ENCODE measurements around the gene PSMD13. TPM values are rescaled to one million over a fixed set of nuclear protein-coding genes. Genes with fewer than 3 reads are reported as not detected.

PSMD13 gene
- total and polyA plus RNA-seq, 7 donors = 108 to 265 (median 171) TPM

DNA sequence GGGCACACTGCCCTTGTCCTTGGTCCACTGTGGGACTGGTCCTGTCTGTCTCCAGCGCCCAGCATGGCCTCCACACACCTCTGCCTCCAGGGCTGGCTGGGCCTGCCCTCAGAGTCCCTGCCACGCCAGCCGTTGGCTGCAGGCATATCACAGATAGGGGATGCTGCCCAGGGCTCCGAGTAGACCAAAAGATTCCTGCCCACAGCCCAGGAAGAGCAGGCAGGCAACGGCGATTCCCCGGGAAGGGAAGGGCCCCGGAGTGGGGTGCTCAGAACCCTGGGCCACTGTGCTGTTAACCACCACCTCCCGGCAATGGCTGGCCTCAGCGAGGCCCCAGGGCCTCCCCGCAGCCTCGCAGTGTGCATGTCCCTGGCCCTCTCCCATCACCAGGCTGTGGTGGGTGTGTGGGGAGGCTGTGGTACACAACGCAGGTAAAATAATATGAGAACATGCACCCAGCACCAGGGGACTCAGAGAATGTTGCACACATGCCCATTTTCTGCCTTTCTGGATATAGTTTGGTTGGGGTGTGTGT, 60.3 kb downstream of the PSMD13 start:
- Histone ChIP-seq H3K4me3 (no peak overlapping the region), H3K9me3 (no peaks in the 10 kb centered on the region), H3K4me1 (no peaks in the 10 kb centered on the region), H3K27ac (no peak overlapping the region), H3K27me3 (ENCODE audit: insufficient read depth in 3 of 3, low read length in 2 of 3) (peaks cover 0 to 39% (median 4%) of the 10 kb centered on the region in 3 donors), H3K36me3 (ENCODE audit: insufficient read depth in 1 of 2, low read depth in 1 of 2) (no peaks in the 10 kb centered on the region)
- no peak for TF ChIP-seq CTCF (IDR thresholded peaks at IDR 0.05)
- intact Hi-C loops (cut with DNase I) = loop anchor here in 1 of 2 donors (5.0 kb wide), 1 partner anchor 65 kb away; no protein-coding TSS in a partner anchor
- 47 to 74% (median 50%) methylated on average over 13 of the region's 13 CpGs for WGBS, 3 donors
- ATAC-seq (peak in 2 of 4 donors; percentile 3 to 7), DNase-seq (peak; percentile 13 to 58)

DNA sequence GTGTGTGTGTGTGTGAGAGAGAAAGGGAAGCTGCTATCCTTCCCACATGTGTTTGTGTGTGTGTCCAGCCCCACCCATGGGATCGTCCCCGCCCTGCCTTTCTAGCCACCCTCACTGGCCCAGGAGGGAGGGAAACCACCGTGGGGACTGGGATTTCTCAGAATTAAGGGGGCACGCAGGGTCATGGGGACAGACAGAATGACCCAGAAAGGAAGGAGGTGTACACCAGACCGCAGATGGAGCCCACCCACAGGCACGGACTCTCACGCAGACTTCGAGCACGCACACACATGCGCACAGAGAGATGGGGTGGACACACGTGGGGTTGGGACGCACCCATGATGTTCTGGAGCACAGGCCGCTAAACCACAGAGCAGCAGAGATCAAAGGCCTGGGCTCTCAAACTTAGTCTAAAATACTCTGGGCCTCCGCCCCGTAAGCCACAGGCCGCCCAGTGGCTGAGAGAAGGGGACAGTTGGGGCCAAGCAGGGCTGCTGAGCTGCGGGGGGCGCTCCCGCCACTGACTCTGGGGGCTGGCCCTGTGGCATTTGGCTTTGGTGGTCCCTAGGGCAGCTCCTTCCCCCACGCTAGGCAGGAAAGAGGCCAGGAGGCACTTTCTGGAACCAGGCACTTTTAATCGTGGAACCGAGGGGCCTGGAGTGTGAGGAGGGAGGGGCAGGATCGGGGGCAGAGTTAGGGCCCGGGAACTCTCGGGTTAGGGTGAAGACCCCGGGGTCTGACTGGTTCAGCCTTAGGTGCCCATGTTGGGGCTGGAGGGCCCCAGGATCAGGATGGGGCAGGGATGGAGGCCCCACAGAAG, 61.0 kb downstream of the PSMD13 start:
- TF ChIP-seq CTCF (IDR thresholded peaks at IDR 0.05) = no peak
- no peak overlapping the region for H3K27ac ChIP-seq
- no peaks in the 10 kb centered on the region for H3K4me1 ChIP-seq
- H3K36me3 ChIP-seq (ENCODE audit: insufficient read depth in 1 of 2, low read depth in 1 of 2) = no peaks in the 10 kb centered on the region
- peaks cover 0 to 39% (median 4%) of the 10 kb centered on the region in 3 donors for H3K27me3 ChIP-seq (ENCODE audit: insufficient read depth in 3 of 3, low read length in 2 of 3)
- WGBS, 3 donors = 44 to 56% (median 46%) methylated on average over 26 of the region's 26 CpGs
- no peak overlapping the region for H3K4me3 ChIP-seq
- peak in 2 of 4 donors; percentile 38 to 54 for ATAC-seq
- intact Hi-C loops (cut with DNase I) = loop anchor here in 1 of 2 donors (5.0 kb wide), 1 partner anchor 65 kb away; no protein-coding TSS in a partner anchor
- no peaks in the 10 kb centered on the region for H3K9me3 ChIP-seq
- DNase-seq = peak; percentile 23 to 67

GRCh38 chr11:298406-299065, 61.8 kb downstream of the PSMD13 start:
- intact Hi-C loops (cut with DNase I) = loop anchor here in 1 of 2 donors (5.0 kb wide), 1 partner anchor 64 kb away; no protein-coding TSS in a partner anchor
- no peak overlapping the region for H3K4me3 ChIP-seq
- H3K9me3 ChIP-seq = no peaks in the 10 kb centered on the region
- peak in 1 of 4 donors; percentile 3 for ATAC-seq
- 53 to 70% (median 57%) methylated on average over 15 of the region's 15 CpGs for WGBS, 3 donors
- H3K4me1 ChIP-seq = no peaks in the 10 kb centered on the region
- no peak for TF ChIP-seq CTCF (IDR thresholded peaks at IDR 0.05)
- no peak overlapping the region for H3K27ac ChIP-seq
- peak; percentile 17 to 42 for DNase-seq
- no peaks in the 10 kb centered on the region for H3K36me3 ChIP-seq (ENCODE audit: insufficient read depth in 1 of 2, low read depth in 1 of 2)
- H3K27me3 ChIP-seq (ENCODE audit: insufficient read depth in 3 of 3, low read length in 2 of 3) = peaks cover 0 to 39% (median 4%) of the 10 kb centered on the region in 3 donors

GRCh38 chr11:299081-299891, 62.5 kb downstream of the PSMD13 start, which contains the start of gene IFITM5:
TSS of gene IFITM5 (minus strand) at chr11:299526. CDS start at chr11:299490, 36 bp downstream.
- TF ChIP-seq CTCF (IDR thresholded peaks at IDR 0.05) = no peak
- Histone ChIP-seq H3K27ac (no peak within 1 kb of the TSS), H3K27me3 (ENCODE audit: insufficient read depth in 3 of 3, low read length in 2 of 3) (peaks cover 0 to 47% (median 4%) of the 10 kb centered on the region in 3 donors), H3K4me1 (no peaks in the 10 kb centered on the region), H3K4me3 (no peak within 1 kb of the TSS), H3K9me3 (no peaks in the 10 kb centered on the region), H3K36me3 (ENCODE audit: insufficient read depth in 1 of 2, low read depth in 1 of 2) (no peaks in the 10 kb centered on the region)
- WGBS, 3 donors = 59 to 65% (median 60%) methylated on average over 38 to 40 of the region's 40 CpGs
- DNase-seq (peak; percentile 9 to 47), ATAC-seq (no peak)
- intact Hi-C loops (cut with DNase I) = loop anchor here in 1 of 2 donors (5.0 kb wide), 1 partner anchor 63 kb away; no protein-coding TSS in a partner anchor
